ENCODE data around the gene PTRH2.
A peak's percentile ranks its signal among the peaks of the same experiment; 100 is the strongest.

PTRH2 gene

GRCh38 chr17:59733697-59734096 lies 26.5 kb upstream of the PTRH2 start:
- DNase-seq (ENCODE audit: low read depth) = no peak
- H3K4me3 ChIP-seq (replicated peaks; ENCODE audit: low read depth, low read length) = no peak overlapping the region
- no peak for TF ChIP-seq CTCF (IDR thresholded peaks at IDR 0.05; ENCODE audit: low read length, missing control alignments)

GRCh38 chr17:59730268-59730834 lies 23.1 kb upstream of the PTRH2 start:
- TF ChIP-seq CTCF (IDR thresholded peaks at IDR 0.05; ENCODE audit: low read length, missing control alignments) = no peak
- H3K4me3 ChIP-seq (replicated peaks; ENCODE audit: low read depth, low read length) = no peak overlapping the region
- no peak for DNase-seq (ENCODE audit: low read depth)

- H3K4me3 ChIP-seq (replicated peaks; ENCODE audit: low read depth, low read length) = no peak overlapping the region
- no peak for TF ChIP-seq CTCF (IDR thresholded peaks at IDR 0.05; ENCODE audit: low read length, missing control alignments)
Observed at GRCh38 chr17:59727817-59728533, 20.7 kb upstream of the PTRH2 start.

GRCh38 chr17:59725691-59726090 lies 18.5 kb upstream of the PTRH2 start:
- H3K4me3 ChIP-seq (replicated peaks; ENCODE audit: low read depth, low read length) = no peak overlapping the region
- DNase-seq (ENCODE audit: low read depth) = peak; percentile 94
- no peak for TF ChIP-seq CTCF (IDR thresholded peaks at IDR 0.05; ENCODE audit: low read length, missing control alignments)

More at GRCh38 chr17:59727817-59728533, 20.7 kb upstream of the PTRH2 start:
- no peak for DNase-seq (ENCODE audit: low read depth)

GRCh38 chr17:59723607-59724006 lies 16.4 kb upstream of the PTRH2 start:
- TF ChIP-seq CTCF (IDR thresholded peaks at IDR 0.05; ENCODE audit: low read length, missing control alignments) = no peak

GRCh38 chr17:59723041-59723440 lies 15.8 kb upstream of the PTRH2 start:
- H3K4me3 ChIP-seq (replicated peaks; ENCODE audit: low read depth, low read length) = no peak overlapping the region

More at GRCh38 chr17:59723607-59724006, 16.4 kb upstream of the PTRH2 start:
- no peak for DNase-seq (ENCODE audit: low read depth)
- H3K4me3 ChIP-seq (replicated peaks; ENCODE audit: low read depth, low read length) = no peak overlapping the region

More at GRCh38 chr17:59723041-59723440, 15.8 kb upstream of the PTRH2 start:
- DNase-seq (ENCODE audit: low read depth) = no peak
- no peak for TF ChIP-seq CTCF (IDR thresholded peaks at IDR 0.05; ENCODE audit: low read length, missing control alignments)
